HepG2 (cell line): ENCODE data around the gene TACC2. TPM values are rescaled to one million over a fixed set of nuclear protein-coding genes. Genes with fewer than 3 reads are reported as not detected.

ENCODE experiments used
- AGO2 ChIP-seq: fragments of 200-400 bp; formaldehyde crosslinking; optimal IDR thresholded peaks from 2 replicates; pipeline ENCODE3; 2017; ENCODE audit warnings: mild to moderate bottlenecking, low read depth, low read length, moderate library complexity
- ARNT2 ChIP-seq: sonication (generic); formaldehyde crosslinking; IDR thresholded peaks from 2 replicates; pipeline ENCODE4 v1.8.0; 2022; ENCODE audit warnings: mild to moderate bottlenecking, low read depth, missing genetic modification reagents, moderate library complexity
- CBX2 ChIP-seq, 2 experiments: fragments of 200-600 bp in 1 of 2; sonication (generic); formaldehyde crosslinking in 1 of 2; IDR thresholded peaks; 2 replicates each; pipeline versions ENCODE4 v1.7.0 to v1.8.1; 2018 to 2022; ENCODE audit warnings: low read depth in 2 of 2, low read length in 1 of 2, mild to moderate bottlenecking in 1 of 2, missing genetic modification reagents in 1 of 2
- CEBPB ChIP-seq: IDR thresholded peaks from 2 replicates; pipeline ENCODE4 v1.6.1; 2011; ENCODE audit warnings: low read depth, low read length, improper control_type of control experiment, borderline replicate concordance
- HNF4A ChIP-seq: sonication (generic); formaldehyde crosslinking; IDR thresholded peaks from 2 replicates; pipeline ENCODE4 v1.4.0; 2020; ENCODE audit warnings: missing genetic modification reagents
- MED1 ChIP-seq: sonication (generic); formaldehyde crosslinking; IDR thresholded peaks from 2 replicates; pipeline ENCODE4 v1.4.0; 2020; ENCODE audit warnings: missing genetic modification reagents
- NCOA1 ChIP-seq: sonication (generic); formaldehyde crosslinking; IDR thresholded peaks from 2 replicates; pipeline ENCODE4 v1.9.0; 2021; ENCODE audit warnings: missing genetic modification reagents
- NFKBIZ ChIP-seq: IDR thresholded peaks from 2 replicates; pipeline ENCODE4 v1.6.1; 2018; ENCODE audit warnings: missing genetic modification reagents, missing compliant biosample characterization
- SRSF9 ChIP-seq: fragments of 200-400 bp; formaldehyde crosslinking; IDR thresholded peaks from 2 replicates; pipeline ENCODE4 v1.6.1; 2018; ENCODE audit warnings: borderline replicate concordance, mild to moderate bottlenecking, low read depth, low read length; ENCODE audit not compliant: insufficient read depth, poor library complexity, severe bottlenecking
- TRIM24 ChIP-seq: sonication (generic); formaldehyde crosslinking; IDR thresholded peaks from 2 replicates; pipeline ENCODE4 v1.8.0; 2022; ENCODE audit warnings: mild to moderate bottlenecking, missing genetic modification reagents
- ZBTB8A ChIP-seq: sonication (generic); formaldehyde crosslinking; IDR thresholded peaks from 2 replicates; pipeline ENCODE4 v1.4.0; 2020; ENCODE audit warnings: mild to moderate bottlenecking, low read depth, missing genetic modification reagents, borderline replicate concordance
- ZMYM4 ChIP-seq: sonication (generic); formaldehyde crosslinking; IDR thresholded peaks from 2 replicates; pipeline ENCODE4 v1.8.1; 2023; ENCODE audit warnings: mild to moderate bottlenecking, missing genetic modification reagents
- ZNF224 ChIP-seq: sonication (generic); formaldehyde crosslinking; IDR thresholded peaks from 2 replicates; pipeline ENCODE4 v1.5.0; 2020; ENCODE audit warnings: mild to moderate bottlenecking, missing genetic modification reagents
- ZNF550 ChIP-seq: sonication (generic); formaldehyde crosslinking; IDR thresholded peaks from 2 replicates; pipeline ENCODE4 v1.4.0; 2020; ENCODE audit warnings: mild to moderate bottlenecking, missing genetic modification reagents, borderline replicate concordance
- ZNF776 ChIP-seq: sonication (generic); formaldehyde crosslinking; IDR thresholded peaks from 2 replicates; pipeline ENCODE4 v1.4.0; 2020; ENCODE audit warnings: mild to moderate bottlenecking, missing genetic modification reagents
- ZSCAN9 ChIP-seq: IDR thresholded peaks from 2 replicates; pipeline ENCODE4 v1.6.1; 2016; ENCODE audit warnings: borderline replicate concordance
- polyA plus RNA-seq, 8 experiments: library from polyadenylated mRNA; depleted of rRNA in 3 of 8; stranded (reverse) in 7 of 8; unstranded in 1 of 8; fragments of >200 nt; fragmentation: Illumina TruSeq in 4 of 8; extraction: Trizol in 4 of 8; gene quantifications; 2 replicates each; pipeline versions ENCODE4 v1.2.1 to v1.2.3, GENCODE V29; 2011 to 2016; ENCODE audit warnings: low read depth in 4 of 8, missing spikeins in 1 of 8, mixed read lengths in 1 of 8; ENCODE audit not compliant: insufficient read depth in 1 of 8
- total RNA-seq, 5 experiments: library from RNA; depleted of rRNA; stranded (reverse); fragments of >200 nt; fragmentation: Illumina TruSeq; extraction: Trizol; gene quantifications; 2 replicates each; pipeline ENCODE4 v1.2.3, GENCODE V29; 2016; ENCODE audit warnings: low read depth in 1 of 5
- TF ChIP-seq, protein P1 (sequence below): sonication (generic); formaldehyde crosslinking; IDR thresholded peaks from 2 replicates; pipeline ENCODE4 v1.4.0; 2020; ENCODE audit warnings: missing genetic modification reagents
- TF ChIP-seq, protein P2 (sequence below): sonication (generic); formaldehyde crosslinking; IDR thresholded peaks from 2 replicates; pipeline ENCODE4 v1.5.1; 2020; ENCODE audit warnings: mild to moderate bottlenecking, moderate library complexity, missing genetic modification reagents
- TF ChIP-seq, protein P3 (sequence below): sonication (generic); formaldehyde crosslinking; IDR thresholded peaks from 2 replicates; pipeline ENCODE4 v1.8.0; 2022; ENCODE audit warnings: low read depth, missing genetic modification reagents
- TF ChIP-seq, protein P4 (sequence below): sonication (generic); formaldehyde crosslinking; IDR thresholded peaks from 2 replicates; pipeline ENCODE4 v1.4.0; 2020; ENCODE audit warnings: missing genetic modification reagents
- TF ChIP-seq, protein P5 (sequence below): sonication (generic); formaldehyde crosslinking; conservative IDR thresholded peaks from 2 replicates; pipeline ENCODE4 v1.4.0; 2020; ENCODE audit warnings: missing genetic modification reagents
- TF ChIP-seq, protein P6 (sequence below): sonication (generic); formaldehyde crosslinking; IDR thresholded peaks from 2 replicates; pipeline ENCODE4 v1.4.0; 2020; ENCODE audit warnings: missing genetic modification reagents; ENCODE audit errors: not compliant biosample characterization

The TACC2 gene
- total and polyA plus RNA-seq, 2 of the 13 experiments (the other 11 are each of a cell fraction or from before 2014, with no cell fraction given): 11.8 to 16.0 TPM

DNA sequence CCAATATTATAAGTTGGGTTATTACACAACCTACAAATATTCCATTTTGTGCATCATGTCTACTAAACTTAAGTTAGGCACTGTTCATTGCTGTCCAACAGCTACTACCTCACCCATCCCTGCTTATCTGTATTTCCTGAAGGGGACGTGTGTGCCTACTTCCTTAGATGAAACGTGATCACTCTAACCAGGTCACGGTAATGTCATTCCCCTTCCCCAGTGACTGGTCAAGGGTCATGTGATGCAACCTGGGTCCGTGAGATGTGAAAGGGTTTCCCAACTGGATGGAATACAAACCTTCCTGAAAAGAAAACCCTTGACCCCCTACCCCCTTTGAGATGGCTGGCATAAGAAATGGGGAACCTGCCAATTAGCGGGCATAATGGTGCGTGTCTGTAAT lies 12.4 kb upstream of the TACC2 start (continued):
- no peak for TF ChIP-seq ZSCAN9 (CRISPR knock-in tag)
- no peak for TF ChIP-seq NCOA1 (CRISPR knock-in tag)
- no peak for TF ChIP-seq ARNT2 (CRISPR knock-in tag)
- no peak for TF ChIP-seq ZNF224 (CRISPR knock-in tag)
- TF ChIP-seq ZNF776 (CRISPR knock-in tag): no peak
- no peak for TF ChIP-seq NFKBIZ (CRISPR knock-in tag)
- peak; percentile 84 for TF ChIP-seq HNF4A
- TF ChIP-seq CEBPB: peak; percentile 81
- peak; percentile 33; the same call in 1 of the 2 replicates for TF ChIP-seq MED1 (CRISPR knock-in tag)
- peak; percentile 71 for TF ChIP-seq ZMYM4 (CRISPR knock-in tag)
- no peak for TF ChIP-seq CBX2 (IDR thresholded peaks at IDR 0.05; ENCODE audit: low read depth, low read length)
- no peak for TF ChIP-seq CBX2 (CRISPR knock-in tag; IDR thresholded peaks at IDR 0.05; ENCODE audit: low read depth)
- TF ChIP-seq, protein P1, sequence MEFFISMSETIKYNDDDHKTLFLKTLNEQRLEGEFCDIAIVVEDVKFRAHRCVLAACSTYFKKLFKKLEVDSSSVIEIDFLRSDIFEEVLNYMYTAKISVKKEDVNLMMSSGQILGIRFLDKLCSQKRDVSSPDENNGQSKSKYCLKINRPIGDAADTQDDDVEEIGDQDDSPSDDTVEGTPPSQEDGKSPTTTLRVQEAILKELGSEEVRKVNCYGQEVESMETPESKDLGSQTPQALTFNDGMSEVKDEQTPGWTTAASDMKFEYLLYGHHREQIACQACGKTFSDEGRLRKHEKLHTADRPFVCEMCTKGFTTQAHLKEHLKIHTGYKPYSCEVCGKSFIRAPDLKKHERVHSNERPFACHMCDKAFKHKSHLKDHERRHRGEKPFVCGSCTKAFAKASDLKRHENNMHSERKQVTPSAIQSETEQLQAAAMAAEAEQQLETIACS (CRISPR knock-in tag): no peak
- no peak for TF ChIP-seq SRSF9
- TF ChIP-seq, protein P2, sequence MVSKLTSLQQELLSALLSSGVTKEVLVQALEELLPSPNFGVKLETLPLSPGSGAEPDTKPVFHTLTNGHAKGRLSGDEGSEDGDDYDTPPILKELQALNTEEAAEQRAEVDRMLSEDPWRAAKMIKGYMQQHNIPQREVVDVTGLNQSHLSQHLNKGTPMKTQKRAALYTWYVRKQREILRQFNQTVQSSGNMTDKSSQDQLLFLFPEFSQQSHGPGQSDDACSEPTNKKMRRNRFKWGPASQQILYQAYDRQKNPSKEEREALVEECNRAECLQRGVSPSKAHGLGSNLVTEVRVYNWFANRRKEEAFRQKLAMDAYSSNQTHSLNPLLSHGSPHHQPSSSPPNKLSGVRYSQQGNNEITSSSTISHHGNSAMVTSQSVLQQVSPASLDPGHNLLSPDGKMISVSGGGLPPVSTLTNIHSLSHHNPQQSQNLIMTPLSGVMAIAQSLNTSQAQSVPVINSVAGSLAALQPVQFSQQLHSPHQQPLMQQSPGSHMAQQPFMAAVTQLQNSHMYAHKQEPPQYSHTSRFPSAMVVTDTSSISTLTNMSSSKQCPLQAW (CRISPR knock-in tag): no peak
- 0 out of 2 replicates have a peak, but pooled peaks have one; percentile 42 for TF ChIP-seq TRIM24 (CRISPR knock-in tag)
- no peak for TF ChIP-seq AGO2
- TF ChIP-seq, protein P3, sequence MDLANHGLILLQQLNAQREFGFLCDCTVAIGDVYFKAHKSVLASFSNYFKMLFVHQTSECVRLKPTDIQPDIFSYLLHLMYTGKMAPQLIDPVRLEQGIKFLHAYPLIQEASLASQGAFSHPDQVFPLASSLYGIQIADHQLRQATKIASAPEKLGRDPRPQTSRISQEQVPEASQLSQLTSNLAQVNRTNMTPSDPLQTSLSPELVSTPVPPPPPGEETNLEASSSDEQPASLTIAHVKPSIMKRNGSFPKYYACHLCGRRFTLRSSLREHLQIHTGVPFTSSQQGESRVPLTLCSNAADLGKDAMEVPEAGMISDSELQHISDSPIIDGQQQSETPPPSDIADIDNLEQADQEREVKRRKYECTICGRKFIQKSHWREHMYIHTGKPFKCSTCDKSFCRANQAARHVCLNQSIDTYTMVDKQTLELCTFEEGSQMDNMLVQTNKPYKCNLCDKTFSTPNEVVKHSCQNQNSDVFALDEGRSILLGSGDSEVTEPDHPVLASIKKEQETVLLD (CRISPR knock-in tag): no peak
- TF ChIP-seq ZNF550 (CRISPR knock-in tag): no peak
- no peak for TF ChIP-seq ZBTB8A (CRISPR knock-in tag)
- TF ChIP-seq, protein P4, sequence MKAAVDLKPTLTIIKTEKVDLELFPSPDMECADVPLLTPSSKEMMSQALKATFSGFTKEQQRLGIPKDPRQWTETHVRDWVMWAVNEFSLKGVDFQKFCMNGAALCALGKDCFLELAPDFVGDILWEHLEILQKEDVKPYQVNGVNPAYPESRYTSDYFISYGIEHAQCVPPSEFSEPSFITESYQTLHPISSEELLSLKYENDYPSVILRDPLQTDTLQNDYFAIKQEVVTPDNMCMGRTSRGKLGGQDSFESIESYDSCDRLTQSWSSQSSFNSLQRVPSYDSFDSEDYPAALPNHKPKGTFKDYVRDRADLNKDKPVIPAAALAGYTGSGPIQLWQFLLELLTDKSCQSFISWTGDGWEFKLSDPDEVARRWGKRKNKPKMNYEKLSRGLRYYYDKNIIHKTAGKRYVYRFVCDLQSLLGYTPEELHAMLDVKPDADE (CRISPR knock-in tag): no peak
- TF ChIP-seq, protein P5, sequence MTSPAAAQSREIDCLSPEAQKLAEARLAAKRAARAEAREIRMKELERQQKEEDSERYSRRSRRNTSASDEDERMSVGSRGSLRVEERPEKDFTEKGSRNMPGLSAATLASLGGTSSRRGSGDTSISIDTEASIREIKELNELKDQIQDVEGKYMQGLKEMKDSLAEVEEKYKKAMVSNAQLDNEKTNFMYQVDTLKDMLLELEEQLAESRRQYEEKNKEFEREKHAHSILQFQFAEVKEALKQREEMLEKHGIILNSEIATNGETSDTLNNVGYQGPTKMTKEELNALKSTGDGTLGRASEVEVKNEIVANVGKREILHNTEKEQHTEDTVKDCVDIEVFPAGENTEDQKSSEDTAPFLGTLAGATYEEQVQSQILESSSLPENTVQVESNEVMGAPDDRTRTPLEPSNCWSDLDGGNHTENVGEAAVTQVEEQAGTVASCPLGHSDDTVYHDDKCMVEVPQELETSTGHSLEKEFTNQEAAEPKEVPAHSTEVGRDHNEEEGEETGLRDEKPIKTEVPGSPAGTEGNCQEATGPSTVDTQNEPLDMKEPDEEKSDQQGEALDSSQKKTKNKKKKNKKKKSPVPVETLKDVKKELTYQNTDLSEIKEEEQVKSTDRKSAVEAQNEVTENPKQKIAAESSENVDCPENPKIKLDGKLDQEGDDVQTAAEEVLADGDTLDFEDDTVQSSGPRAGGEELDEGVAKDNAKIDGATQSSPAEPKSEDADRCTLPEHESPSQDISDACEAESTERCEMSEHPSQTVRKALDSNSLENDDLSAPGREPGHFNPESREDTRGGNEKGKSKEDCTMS: no peak
- TF ChIP-seq, protein P6, sequence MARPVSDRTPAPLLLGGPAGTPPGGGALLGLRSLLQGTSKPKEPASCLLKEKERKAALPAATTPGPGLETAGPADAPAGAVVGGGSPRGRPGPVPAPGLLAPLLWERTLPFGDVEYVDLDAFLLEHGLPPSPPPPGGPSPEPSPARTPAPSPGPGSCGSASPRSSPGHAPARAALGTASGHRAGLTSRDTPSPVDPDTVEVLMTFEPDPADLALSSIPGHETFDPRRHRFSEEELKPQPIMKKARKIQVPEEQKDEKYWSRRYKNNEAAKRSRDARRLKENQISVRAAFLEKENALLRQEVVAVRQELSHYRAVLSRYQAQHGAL (CRISPR knock-in tag): no peak
